B cell (primary cell): Measurements from ENCODE around the gene MAD2L2. TPM values are rescaled to one million over a fixed set of nuclear protein-coding genes. Genes with fewer than 3 reads are reported as not detected.

Experiments
- ATAC-seq: fragments of 200-7000 bp; cut with Tn5 transposase; one replicate; pipeline ENCODE4 v1.10.0; 2021; ENCODE audit warnings: low read depth, mild to moderate bottlenecking, moderate number of reproducible peaks, moderate library complexity
- CTCF ChIA-PET: fragments of 350-600 bp; sonication (Branson Sonifier 250); formaldehyde crosslinking; loops from one replicate; lab custom pipeline; 2021; ENCODE audit warnings: antibody characterized with exemption, inconsistent platforms; lab: Charles Lee
- POLR2A ChIA-PET: fragments of 350-600 bp; sonication (Branson Sonifier 250); formaldehyde crosslinking; loops from one replicate; lab custom pipeline; 2021; ENCODE audit warnings: antibody characterized with exemption; lab: Charles Lee
- DNase-seq: peaks from one replicate; pipeline ENCODE4 v3.0.0; 2013
- H2AFZ ChIP-seq: 2 replicates; pipeline ENCODE4 v1.6.1; 2012; ENCODE audit warnings: mild to moderate bottlenecking, low read depth, low read length; ENCODE audit not compliant: insufficient read depth, poor library complexity, severe bottlenecking
- H3K27ac ChIP-seq, 2 donors: 1 replicate in 1 of 2; 2 replicates in 1 of 2; pipeline ENCODE4 v1.5.1; 2012 to 2013; ENCODE audit warnings: low read length in 2 of 2, mild to moderate bottlenecking in 2 of 2, moderate library complexity in 1 of 2
- H3K27me3 ChIP-seq, 4 experiments: fragments of 200-600 bp in 1 of 4; sonication (generic) in 1 of 4; replicated peaks in 1 of 4; 1 replicate in 2 of 4; 2 replicates in 2 of 4; pipeline versions ENCODE4 v1.6.1 to v1.7.0; 2013 to 2016; ENCODE audit warnings: low read length in 3 of 4, mild to moderate bottlenecking in 2 of 4, mixed read lengths in 1 of 4, moderate library complexity in 1 of 4; ENCODE audit not compliant: insufficient read depth in 4 of 4, control insufficient read depth in 3 of 4; ENCODE audit errors: control extremely low read depth in 1 of 4
- H3K36me3 ChIP-seq, 2 experiments: replicated peaks in 1 of 2; 1 replicate in 1 of 2; 2 replicates in 1 of 2; pipeline versions ENCODE4 v1.6.1 to v1.7.1; 2013; ENCODE audit warnings: low read length in 1 of 2; ENCODE audit not compliant: insufficient read depth in 2 of 2, control insufficient read depth in 1 of 2; ENCODE audit errors: control extremely low read depth in 1 of 2, extremely low read depth in 1 of 2
- H3K4me1 ChIP-seq, 2 donors: fragments of 200-600 bp in 1 of 2; sonication (generic) in 1 of 2; 1 replicate in 1 of 2; 2 replicates in 1 of 2; pipeline versions ENCODE4 v1.5.1 to v1.6.1; 2013 to 2017; ENCODE audit warnings: low read length in 2 of 2; ENCODE audit not compliant: control insufficient read depth in 2 of 2, insufficient read depth in 2 of 2
- H3K4me2 ChIP-seq: replicated peaks from 2 replicates; pipeline ENCODE3; 2012; ENCODE audit warnings: mild to moderate bottlenecking, low read depth, low read length; ENCODE audit not compliant: poor library complexity, severe bottlenecking
- H3K4me3 ChIP-seq, 5 experiments: fragments of 200-600 bp in 1 of 5; sonication (generic) in 1 of 5; 1 replicate in 3 of 5; 2 replicates in 2 of 5; pipeline versions ENCODE4 v1.5.1 to v1.7.0; 2011 to 2016; ENCODE audit warnings: low read length in 4 of 5, mild to moderate bottlenecking in 4 of 5, low read depth in 2 of 5, control low read depth in 1 of 5, moderate library complexity in 1 of 5; ENCODE audit not compliant: insufficient read depth in 1 of 5; ENCODE audit errors: control extremely low read depth in 1 of 5, extremely low read depth in 1 of 5
- H3K79me2 ChIP-seq: fragments of 200-600 bp; sonication (generic); one replicate; pipeline ENCODE4 v1.6.0; 2016; ENCODE audit warnings: low read length; ENCODE audit not compliant: control insufficient read depth, insufficient read depth
- H3K9ac ChIP-seq: fragments of 200-600 bp; sonication (generic); 2 replicates; pipeline ENCODE4 v1.6.1; 2017; ENCODE audit warnings: mild to moderate bottlenecking, low read length, moderate library complexity
- H3K9me3 ChIP-seq, 3 donors: one replicate each; pipeline versions ENCODE4 v1.6.1 to v1.7.1; 2013; ENCODE audit warnings: low read length in 2 of 3; ENCODE audit not compliant: control insufficient read depth in 2 of 3, insufficient read depth in 1 of 3; ENCODE audit errors: control extremely low read depth in 1 of 3
- H4K20me1 ChIP-seq: 2 replicates; pipeline ENCODE4 v1.6.0; 2012; ENCODE audit warnings: mild to moderate bottlenecking, low read length; ENCODE audit not compliant: insufficient read depth, control insufficient read depth, poor library complexity, severe bottlenecking
- H3K27ac Mint-ChIP-seq: one replicate; pipeline ENCODE4 v1.8.0; 2021; ENCODE audit warnings: mixed read lengths
- H3K27me3 Mint-ChIP-seq: one replicate; pipeline ENCODE4 v1.8.0; 2021; ENCODE audit warnings: mixed read lengths
- H3K4me1 Mint-ChIP-seq: one replicate; pipeline ENCODE4 v1.8.0; 2021; ENCODE audit warnings: mixed read lengths
- H3K4me3 Mint-ChIP-seq: one replicate; pipeline ENCODE4 v1.8.0; 2021; ENCODE audit warnings: mixed read lengths
- H3K9me3 Mint-ChIP-seq: one replicate; pipeline ENCODE4 v1.8.0; 2022; ENCODE audit warnings: mixed read lengths; ENCODE audit not compliant: insufficient read depth
- CTCF ChIP-seq: fragments of 200-600 bp; IDR thresholded peaks from one replicate; pipeline ENCODE4 v1.8.0; 2022; ENCODE audit warnings: antibody characterized with exemption, mild to moderate bottlenecking
- EZH2 ChIP-seq: IDR thresholded peaks from 2 replicates; pipeline ENCODE4 v1.6.1; 2012; ENCODE audit warnings: borderline replicate concordance, low read depth, mild to moderate bottlenecking, moderate library complexity, low read length; ENCODE audit not compliant: insufficient read depth, poor library complexity, severe bottlenecking
- WGBS: methylation state at CpG from one replicate; pipeline ENCODE4 v1.1.5; 2013; ENCODE audit warnings: missing lambda C conversion rate; ENCODE audit not compliant: insufficient coverage; 5-methylcytosine and 5-hydroxymethylcytosine counted together
- intact Hi-C: fragments of 100-400 bp; cut with micrococcal nuclease; formaldehyde crosslinking; loops from one replicate; pipeline ENCODE4 v1.10.0; 2022
- polyA plus RNA-seq: library from polyadenylated mRNA; depleted of rRNA; stranded (reverse); fragments of >200 nt; gene quantifications from 2 replicates; pipeline ENCODE4 v1.2.3, GENCODE V29; 2012
- total RNA-seq, 2 donors: library from RNA; stranded (reverse); fragments of 120-200 nt in 1 of 2; gene quantifications; 1 replicate in 1 of 2; 2 replicates in 1 of 2; pipeline versions ENCODE4 v1.2.3 to v1.2.4, GENCODE V29; 2013 to 2022

MAD2L2 gene
- total and polyA plus RNA-seq, 2 donors (not counting 1 experiment from before 2014, with no cell fraction given): 29.0 to 42.2 TPM

GRCh38 chr1:11720525-11720924 is 39.6 kb upstream of the MAD2L2 start:
- DNase-seq: no peak
- Mint-ChIP-seq H3K9me3 (no peaks in the 10 kb centered on the region), H3K27me3 (no peaks in the 10 kb centered on the region), H3K27ac (no peak overlapping the region), H3K4me1 (peaks cover 18% of the 10 kb centered on the region), H3K4me3 (no peak overlapping the region)
- Histone ChIP-seq H3K27ac (no peak overlapping the region), H4K20me1 (no peaks in the 10 kb centered on the region), H3K9me3 (no peaks in the 10 kb centered on the region), H3K27me3 (no peaks in the 10 kb centered on the region), H3K79me2 (no peaks in the 10 kb centered on the region), H3K4me3 (no peak overlapping the region), H3K4me1 (peaks cover 11 to 20% of the 10 kb centered on the region in 2 donors), H2AFZ (no peak overlapping the region), H3K36me3 (no peaks in the 10 kb centered on the region), H3K9ac (no peak overlapping the region), H3K4me2 (no peak overlapping the region)
- no peak for ATAC-seq
- TF ChIP-seq EZH2 (no peak), CTCF (no peak)
- ChIA-PET CTCF (interaction anchor here (0.6 to 9.9 kb wide), 16 partner anchors 10 to 683 kb away, joined by 3 to 231 read pairs (median 6); partner anchors contain the start of genes AGTRAP, FBXO2, FBXO44 and FBXO6), POLR2A (interaction anchor here (1.7 kb wide), 1 partner anchor 189 kb away, joined by 15 read pairs; no protein-coding TSS in a partner anchor)
- intact Hi-C loops: no loop called here
- 97% methylated on average over 3 of the region's 4 CpGs for WGBS

DNA sequence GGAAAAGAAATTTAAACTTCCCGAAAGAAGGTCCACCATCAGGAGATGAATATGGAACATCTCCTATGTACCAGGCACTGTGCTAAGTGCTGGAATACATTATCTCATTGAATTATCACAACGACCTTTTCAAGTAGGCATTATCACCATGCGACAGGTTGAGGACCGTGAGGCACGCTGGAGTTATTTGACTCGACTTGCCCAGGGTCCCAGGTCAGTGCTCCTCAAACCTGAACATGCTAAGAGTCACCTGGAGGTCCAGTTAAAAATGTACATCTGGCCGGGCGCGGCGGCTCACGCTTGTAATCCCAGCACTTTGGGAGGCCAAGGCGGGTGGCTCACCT is 39.1 kb upstream of the MAD2L2 start:
- H3K9me3 Mint-ChIP-seq: no peaks in the 10 kb centered on the region
- no peaks in the 10 kb centered on the region for H3K9me3 ChIP-seq
- peak overlapping the region; percentile 62 for H3K9ac ChIP-seq
- no peaks in the 10 kb centered on the region for H3K79me2 ChIP-seq
- ChIA-PET CTCF (interaction anchor here (0.6 to 9.9 kb wide), 33 partner anchors 9 to 708 kb away, joined by 3 to 231 read pairs (median 5); partner anchors contain the start of genes AGTRAP, FBXO2, FBXO44 and FBXO6), POLR2A (interaction anchor here (0.7 to 2.6 kb wide), 12 partner anchors 9 to 458 kb away, joined by 3 to 27 read pairs (median 4); partner anchors contain the start of genes AGTRAP, FBXO2, FBXO44 and FBXO6)
- H3K27me3 Mint-ChIP-seq: no peaks in the 10 kb centered on the region
- H3K4me2 ChIP-seq: peak overlapping the region; percentile 95
- peaks cover 13% of the 10 kb centered on the region for H3K4me1 Mint-ChIP-seq
- H3K4me3 ChIP-seq: peak overlapping the region in 4 of 5 experiments; percentile 43 to 67 (median 63)
- peak overlapping the region in 1 of 2 donors; percentile 54 for H3K27ac ChIP-seq
- intact Hi-C loops: no loop called here
- TF ChIP-seq EZH2: no peak
- peak; percentile 66 for TF ChIP-seq CTCF
- no peak for ATAC-seq
- H4K20me1 ChIP-seq: no peaks in the 10 kb centered on the region
- H3K4me1 ChIP-seq: peaks cover 8 to 15% of the 10 kb centered on the region in 2 donors
- H3K27ac Mint-ChIP-seq: peak overlapping the region; percentile 96
- H3K36me3 ChIP-seq: no peaks in the 10 kb centered on the region
- peak overlapping the region; percentile 98 for H2AFZ ChIP-seq
- no peak for DNase-seq
- no peaks in the 10 kb centered on the region for H3K27me3 ChIP-seq
- WGBS: 77% methylated on average over 12 of the region's 12 CpGs
- H3K4me3 Mint-ChIP-seq: peak overlapping the region; percentile 72
